ENCODE results near the gene MMD. TPM values are rescaled to one million over a fixed set of nuclear protein-coding genes. Genes with fewer than 3 reads are reported as not detected.

MMD gene
- total RNA-seq, 1 donor from 2014 or later = 36.9 TPM

DNA sequence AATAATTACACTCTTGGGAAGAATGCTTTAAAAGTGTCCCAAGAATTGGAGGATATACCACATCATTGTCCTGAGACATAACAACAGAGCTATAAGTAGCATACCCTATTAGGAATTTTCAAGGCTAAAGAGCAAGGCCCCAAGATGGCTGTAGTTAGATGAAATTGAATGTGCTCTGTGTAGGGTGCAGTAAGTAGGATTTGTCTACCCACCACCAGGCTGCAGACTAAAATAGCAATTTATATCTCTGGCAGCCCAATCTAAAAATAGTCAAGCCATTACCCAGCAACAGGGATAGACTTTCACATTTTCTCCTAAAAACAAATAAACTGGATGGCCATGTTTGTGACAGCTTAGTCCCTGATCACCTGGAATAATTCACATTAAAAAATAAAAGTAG lies 5.6 kb downstream of the MMD start:
- Mint-ChIP-seq H3K27ac (no peak overlapping the region), H3K36me3 (peaks cover 37% of the 10 kb centered on the region), H3K4me1 (ENCODE audit: unreplicated experiment) (peaks cover 28% of the 10 kb centered on the region), H3K4me3 (no peak overlapping the region), H3K27me3 (no peaks in the 10 kb centered on the region), H3K9me3 (no peaks in the 10 kb centered on the region)
- no peak for DNase-seq (ENCODE audit: extremely low spot score, unreplicated experiment)
- TF ChIP-seq CTCF (conservative IDR thresholded peaks at IDR 0.05) = no peak

- Mint-ChIP-seq H3K27me3 (no peaks in the 10 kb centered on the region), H3K36me3 (peaks cover 45% of the 10 kb centered on the region), H3K9me3 (no peaks in the 10 kb centered on the region), H3K27ac (no peak overlapping the region), H3K4me3 (no peak overlapping the region), H3K4me1 (ENCODE audit: unreplicated experiment) (peaks cover 28% of the 10 kb centered on the region)
- TF ChIP-seq CTCF (conservative IDR thresholded peaks at IDR 0.05) = no peak
- DNase-seq (ENCODE audit: extremely low spot score, unreplicated experiment) = no peak
Observed at GRCh38 chr17:55414983-55415382, 6.7 kb downstream of the MMD start.

- no peak for TF ChIP-seq CTCF (conservative IDR thresholded peaks at IDR 0.05)
- DNase-seq (ENCODE audit: extremely low spot score, unreplicated experiment) = no peak
- Mint-ChIP-seq H3K36me3 (peaks cover 51% of the 10 kb centered on the region), H3K4me1 (ENCODE audit: unreplicated experiment) (peaks cover 23% of the 10 kb centered on the region), H3K9me3 (no peaks in the 10 kb centered on the region), H3K4me3 (no peak overlapping the region), H3K27ac (no peak overlapping the region), H3K27me3 (no peaks in the 10 kb centered on the region)
Observed at GRCh38 chr17:55413825-55414489, 7.7 kb downstream of the MMD start.

DNA sequence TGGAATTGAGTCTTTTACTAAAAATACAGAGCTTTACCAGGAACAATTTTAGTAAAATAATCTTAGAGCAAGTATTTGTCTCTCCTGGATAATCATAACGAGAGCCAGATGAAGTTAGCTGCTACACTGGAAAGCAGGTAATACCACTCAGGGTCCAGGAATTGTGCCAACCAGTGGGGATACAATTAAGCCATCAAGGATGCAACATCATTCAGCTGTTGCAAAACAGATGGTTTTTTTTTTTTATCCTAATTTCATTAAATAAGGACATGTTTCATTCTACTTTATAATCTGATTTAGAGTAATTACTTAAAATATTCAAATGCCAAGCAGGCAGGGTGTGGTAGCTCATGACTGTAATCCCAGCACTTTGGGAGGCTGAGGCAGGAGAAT lies 10.2 kb downstream of the MMD start:
- Mint-ChIP-seq H3K27ac (no peak overlapping the region), H3K27me3 (no peaks in the 10 kb centered on the region), H3K36me3 (peaks cover 44% of the 10 kb centered on the region), H3K4me3 (no peak overlapping the region), H3K4me1 (ENCODE audit: unreplicated experiment) (peaks cover 12% of the 10 kb centered on the region), H3K9me3 (no peaks in the 10 kb centered on the region)
- no peak for TF ChIP-seq CTCF (conservative IDR thresholded peaks at IDR 0.05)
- DNase-seq (ENCODE audit: extremely low spot score, unreplicated experiment) = no peak

DNA sequence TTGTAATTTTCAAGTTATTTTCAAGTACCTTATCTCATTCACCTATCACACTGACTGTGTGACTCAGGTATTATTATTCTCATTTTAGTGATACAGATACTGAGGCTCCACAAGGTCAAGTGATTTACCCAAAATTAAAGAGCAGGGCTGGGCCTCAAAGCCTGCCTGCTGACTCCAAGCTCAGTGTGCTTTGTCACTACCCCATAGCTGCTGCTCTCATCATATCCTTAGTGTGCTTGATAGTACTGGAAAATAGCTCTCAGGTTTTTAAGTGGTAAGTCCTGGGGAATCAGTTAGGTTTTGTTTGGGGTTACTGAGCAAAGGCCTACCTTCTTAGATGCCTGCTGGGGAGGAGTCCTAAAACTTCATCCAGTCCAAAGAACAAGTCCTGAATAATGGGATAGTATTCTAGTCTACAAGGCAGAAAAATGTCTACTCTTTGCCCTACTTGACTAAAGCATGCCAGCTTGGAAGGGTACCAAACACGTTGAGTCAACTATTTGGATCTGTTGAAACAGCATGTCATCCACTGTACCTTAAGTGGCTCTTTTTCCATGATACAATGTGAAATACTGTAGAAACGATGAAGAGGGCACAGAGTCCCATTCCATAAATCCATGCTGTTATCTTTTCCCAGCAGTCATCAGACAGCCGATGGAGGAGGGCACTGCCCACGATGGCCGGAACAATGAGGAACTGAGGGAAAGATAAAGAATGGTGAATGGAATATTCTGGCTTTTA lies 10.7 kb downstream of the MMD start:
- peaks cover 43% of the 10 kb centered on the region for H3K36me3 Mint-ChIP-seq
- H3K4me3 Mint-ChIP-seq = no peak overlapping the region
- H3K9me3 Mint-ChIP-seq = no peaks in the 10 kb centered on the region
- no peak for TF ChIP-seq CTCF (conservative IDR thresholded peaks at IDR 0.05)
- no peak overlapping the region for H3K27ac Mint-ChIP-seq
- H3K4me1 Mint-ChIP-seq (ENCODE audit: unreplicated experiment) = peaks cover 11% of the 10 kb centered on the region
- no peaks in the 10 kb centered on the region for H3K27me3 Mint-ChIP-seq
- no peak for DNase-seq (ENCODE audit: extremely low spot score, unreplicated experiment)
